IPS-18c (cell line): Measurements from ENCODE around the gene UGT1A1.

Source experiments
- H3K4me3 ChIP-seq: 2 replicates; pipeline ENCODE4 v1.7.0; 2013; ENCODE audit warnings: low read depth, mild to moderate bottlenecking, low read length, moderate library complexity; ENCODE audit not compliant: insufficient read depth
- H3K9me3 ChIP-seq: one replicate; pipeline ENCODE4 v1.6.1; 2013; ENCODE audit warnings: mild to moderate bottlenecking, low read length, moderate library complexity; ENCODE audit not compliant: control insufficient read depth, insufficient read depth

The UGT1A1 gene

DNA sequence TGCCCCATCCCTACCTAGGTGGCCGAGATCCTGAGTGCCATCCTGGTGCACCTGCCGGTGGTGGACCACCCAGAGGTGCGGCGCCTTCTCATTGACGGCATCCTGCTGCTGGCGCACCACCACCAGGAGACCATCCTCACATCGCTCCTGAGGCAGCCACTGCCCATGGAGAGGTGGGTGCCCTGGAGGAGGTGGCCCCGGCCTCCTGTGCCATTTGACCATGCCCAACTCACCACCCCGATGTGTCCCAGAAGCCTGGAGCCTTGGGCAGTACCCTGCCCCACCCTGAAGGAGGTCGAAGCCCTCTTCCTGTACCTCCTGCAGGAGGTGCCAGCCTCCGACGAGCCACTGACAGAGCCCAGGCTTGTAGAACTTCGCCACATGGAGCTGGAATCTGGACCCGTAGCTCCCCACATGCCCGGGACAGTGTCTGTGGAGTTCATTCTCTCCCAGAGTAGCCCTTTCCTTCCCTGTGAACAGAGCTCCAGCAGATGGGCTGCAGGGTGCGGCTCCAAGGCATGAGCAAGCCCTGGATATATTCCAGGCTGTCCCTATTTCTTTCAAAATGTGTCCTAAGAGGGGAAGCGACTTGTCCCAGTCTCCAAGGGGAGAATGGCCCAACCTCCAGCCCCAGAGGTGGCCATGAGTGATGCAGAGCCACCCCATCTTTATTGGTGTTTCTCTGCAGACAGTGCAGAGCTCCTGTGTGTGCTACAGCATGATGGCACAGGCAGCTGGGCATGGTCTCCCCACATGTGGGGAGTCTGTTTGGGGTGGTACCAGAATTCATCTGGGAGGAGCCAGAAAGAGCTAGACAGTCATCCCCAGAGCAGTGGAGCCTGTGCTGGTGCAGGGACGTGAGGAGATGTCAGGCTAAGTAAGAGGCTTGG is 60.1 kb downstream of the UGT1A1 start:
- no peak overlapping the region for H3K4me3 ChIP-seq
- no peaks in the 10 kb centered on the region for H3K9me3 ChIP-seq

DNA sequence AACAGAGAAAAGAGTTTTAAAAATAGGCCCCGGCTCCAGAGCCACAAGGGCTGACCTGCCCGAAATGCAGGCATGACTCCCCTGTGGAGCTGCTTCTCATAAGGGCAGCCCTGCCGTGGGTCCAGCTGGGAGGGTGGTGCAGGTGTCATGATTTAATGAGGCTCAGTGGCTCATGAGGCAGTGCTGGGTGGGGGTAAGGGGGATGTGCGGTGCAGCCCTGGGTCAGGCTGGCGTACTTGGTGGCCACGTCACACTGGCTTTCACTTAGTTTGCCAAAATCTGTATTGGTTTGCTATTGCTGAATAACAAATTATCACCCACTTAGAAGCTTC is 60.7 kb downstream of the UGT1A1 start:
- no peaks in the 10 kb centered on the region for H3K9me3 ChIP-seq
- H3K4me3 ChIP-seq = no peak overlapping the region

DNA sequence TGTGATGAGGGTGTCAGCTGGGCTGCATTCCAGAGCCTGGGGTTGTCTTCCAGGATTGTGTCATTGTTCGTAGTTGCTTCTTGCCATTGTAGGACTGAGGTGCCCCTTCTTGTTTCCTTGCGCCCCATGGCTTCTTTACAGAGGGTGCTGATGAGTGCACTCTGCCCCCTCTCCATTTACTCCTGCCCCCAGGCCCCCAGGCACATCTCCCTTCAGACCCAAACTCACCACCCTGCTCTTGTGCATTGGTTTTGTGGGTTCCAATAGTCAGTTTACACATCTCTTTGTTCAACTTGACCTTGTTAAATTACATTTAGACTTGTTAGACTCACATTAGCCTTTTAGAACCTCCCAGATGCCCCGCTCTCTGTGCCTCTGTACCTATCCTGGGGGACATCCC is 61.1 kb downstream of the UGT1A1 start:
- no peak overlapping the region for H3K4me3 ChIP-seq
- H3K9me3 ChIP-seq = no peaks in the 10 kb centered on the region

DNA sequence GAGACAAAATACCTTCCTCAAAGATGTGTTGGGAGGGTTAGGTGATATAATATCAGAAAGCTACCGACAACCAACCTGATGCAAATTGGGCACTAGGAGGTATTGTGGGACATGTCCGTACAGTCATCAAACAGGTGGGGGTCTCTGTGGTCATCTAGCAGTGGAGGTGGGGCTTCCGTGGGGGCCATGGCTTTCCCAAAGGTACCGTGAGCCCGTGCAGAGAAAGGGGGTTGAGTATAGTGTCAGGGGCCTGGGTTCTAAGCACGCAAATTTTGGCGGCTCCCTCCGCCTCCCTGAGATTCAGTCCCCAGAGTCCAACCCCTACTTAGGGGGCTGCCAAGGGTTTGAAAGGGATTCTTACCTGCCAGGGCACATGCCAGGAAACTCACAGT is 61.6 kb downstream of the UGT1A1 start:
- H3K4me3 ChIP-seq = no peak overlapping the region

DNA sequence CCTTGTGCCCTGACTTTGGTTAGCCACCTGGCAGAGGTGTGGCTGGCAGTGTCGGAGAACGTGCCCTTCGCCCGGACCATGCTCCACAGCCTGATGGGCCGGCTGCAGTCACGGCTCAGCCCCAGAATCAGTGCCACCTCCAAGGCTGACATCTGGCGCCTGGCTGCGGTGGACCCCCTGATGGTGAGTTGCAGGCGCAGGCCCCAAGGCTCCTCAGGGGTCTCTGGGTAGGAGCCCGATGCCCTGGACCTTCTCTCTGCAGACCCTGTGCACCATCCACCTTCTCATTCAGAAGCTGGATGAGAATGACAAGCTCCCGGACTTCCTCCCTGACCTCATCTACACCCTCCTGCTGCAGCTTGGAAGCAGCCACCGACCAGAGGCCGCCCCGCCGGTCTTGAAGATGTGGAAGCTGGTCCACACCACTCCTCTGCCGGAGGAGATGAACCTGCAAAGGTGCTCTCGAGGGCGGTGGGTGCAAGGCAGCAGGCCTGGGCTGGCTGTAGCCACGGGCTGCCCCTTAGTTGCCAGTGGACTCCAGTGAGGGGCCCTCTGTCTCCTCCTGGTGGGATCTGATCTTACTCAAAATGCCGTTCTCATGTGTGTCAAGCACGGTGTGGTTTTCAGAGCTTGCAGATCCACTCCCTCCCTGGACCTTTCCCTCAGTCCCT is 62.2 kb downstream of the UGT1A1 start:
- Histone ChIP-seq H3K4me3 (no peak overlapping the region), H3K9me3 (no peaks in the 10 kb centered on the region)

More for the DNA sequence above, 61.6 kb downstream of the UGT1A1 start:
- H3K9me3 ChIP-seq = no peaks in the 10 kb centered on the region
